GM12865 (cell line): Measurements from ENCODE around the gene MEG3.

Source experiments
- DNase-seq: peaks from one replicate; pipeline ENCODE4 v3.0.0; 2010; ENCODE audit warnings: low read depth
- H3K4me3 ChIP-seq: 2 replicates; pipeline ENCODE4 v1.5.1; 2011; ENCODE audit warnings: mild to moderate bottlenecking, low read depth, low read length, control low read depth
- CTCF ChIP-seq: IDR thresholded peaks from 2 replicates; pipeline ENCODE4 v1.5.1; 2011; ENCODE audit warnings: low read length, control low read depth, low read depth, inconsistent platforms; ENCODE audit not compliant: insufficient read depth; ENCODE audit errors: missing control alignments

The MEG3 gene

GRCh38 chr14:100857233-100857922 lies 31.5 kb downstream of the MEG3 start:
- no peak overlapping the region for H3K4me3 ChIP-seq
- DNase-seq: no peak
- TF ChIP-seq CTCF: no peak

- TF ChIP-seq CTCF: no peak
- no peak overlapping the region for H3K4me3 ChIP-seq
- no peak for DNase-seq
Measured at GRCh38 chr14:100857923-100858837, 32.3 kb downstream of the MEG3 start.

- DNase-seq: no peak
- TF ChIP-seq CTCF: no peak
Measured at GRCh38 chr14:100858838-100859220, 32.9 kb downstream of the MEG3 start.

GRCh38 chr14:100859781-100860180 lies 33.9 kb downstream of the MEG3 start:
- TF ChIP-seq CTCF: no peak
- no peak for DNase-seq
- no peak overlapping the region for H3K4me3 ChIP-seq

More at GRCh38 chr14:100858838-100859220, 32.9 kb downstream of the MEG3 start:
- H3K4me3 ChIP-seq: no peak overlapping the region

GRCh38 chr14:100860556-100861187 lies 34.8 kb downstream of the MEG3 start:
- H3K4me3 ChIP-seq: no peak overlapping the region
- no peak for DNase-seq
- no peak for TF ChIP-seq CTCF

- DNase-seq: no peak
- TF ChIP-seq CTCF: no peak
- H3K4me3 ChIP-seq: no peak overlapping the region
Measured at GRCh38 chr14:100861188-100861936, 35.4 kb downstream of the MEG3 start.
